ENCODE results near the gene BUB1B. TPM values are rescaled to one million over a fixed set of nuclear protein-coding genes. Genes with fewer than 3 reads are reported as not detected.

Gene BUB1B
- polyA plus RNA-seq, 1 donor (not counting 4 experiments of a cell fraction or from before 2014, with no cell fraction given): 19.7 TPM

DNA sequence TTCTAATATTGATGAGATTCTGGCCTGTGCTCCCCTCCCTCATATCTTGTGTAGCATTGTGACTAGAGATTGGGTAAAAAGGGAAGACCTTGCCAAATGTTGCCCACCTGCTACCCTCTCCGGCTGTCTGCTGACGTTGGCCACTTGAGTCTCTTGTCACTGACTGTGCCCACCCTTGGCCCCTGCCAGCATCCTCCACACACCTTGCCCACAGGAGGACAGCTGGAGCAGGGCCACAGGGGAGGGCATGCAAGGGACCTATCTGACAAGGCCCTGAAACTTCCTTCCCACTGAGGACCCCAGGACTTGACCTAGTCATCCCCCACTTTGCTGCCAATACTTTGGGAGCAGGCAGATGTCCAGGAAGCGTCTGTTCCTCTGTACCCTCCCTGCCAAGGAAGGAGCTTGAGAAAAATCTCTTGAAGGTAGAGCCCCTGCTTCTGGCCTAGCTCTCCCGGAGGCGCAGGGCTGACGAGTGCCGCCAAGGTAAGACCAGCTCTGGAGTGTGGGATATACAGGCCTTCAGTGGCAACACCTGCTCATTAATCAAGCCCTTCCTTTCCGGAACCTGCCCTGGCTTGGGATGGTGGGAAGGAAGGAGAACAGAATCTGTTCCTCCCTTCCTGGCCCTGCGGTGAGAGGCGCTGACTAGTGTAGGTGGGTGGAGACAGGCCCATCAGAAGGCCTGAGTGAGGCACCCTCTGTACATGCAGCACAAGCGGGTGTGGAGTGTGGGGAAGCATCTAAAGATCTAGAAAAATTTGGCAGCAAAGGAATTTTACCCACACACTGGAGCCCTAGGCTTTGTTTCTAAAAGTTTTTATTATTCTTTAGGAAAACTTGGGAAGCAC, 73.1 kb downstream of the BUB1B start:
- FAIRE-seq: peak; percentile 97
- H3K4me2 ChIP-seq (ENCODE audit: control insufficient read depth, extremely low read depth, insufficient read depth, low read depth, low read length): peak overlapping the region; percentile 72
- dilution Hi-C loops (cut with MboI; ENCODE audit: extremely low pct_ligation_motif_present, low sequenced_read_pairs): no loop called here

DNA sequence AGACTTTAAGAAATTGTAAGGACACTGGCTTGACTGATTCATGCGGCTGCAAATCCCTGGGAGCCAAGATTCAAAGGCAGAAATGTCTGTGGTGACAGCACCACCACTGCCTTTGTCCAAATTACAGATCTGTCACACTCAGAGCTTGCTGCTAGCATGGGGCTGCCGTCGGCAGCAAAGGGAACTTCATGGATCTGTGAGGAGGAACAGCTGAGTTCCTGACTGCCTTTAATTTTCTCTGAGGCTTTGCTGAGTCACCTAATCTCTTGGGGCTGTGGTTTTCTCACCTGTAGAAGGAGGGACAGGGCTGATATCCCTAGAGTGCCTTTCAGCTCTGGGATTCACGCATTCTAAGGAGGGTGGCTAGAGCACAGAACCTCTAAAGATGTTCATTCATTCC, 73.9 kb downstream of the BUB1B start:
- no peak for TF ChIP-seq EZH2 (IDR thresholded peaks at IDR 0.05; ENCODE audit: low read length)
- TF ChIP-seq, protein P1, sequence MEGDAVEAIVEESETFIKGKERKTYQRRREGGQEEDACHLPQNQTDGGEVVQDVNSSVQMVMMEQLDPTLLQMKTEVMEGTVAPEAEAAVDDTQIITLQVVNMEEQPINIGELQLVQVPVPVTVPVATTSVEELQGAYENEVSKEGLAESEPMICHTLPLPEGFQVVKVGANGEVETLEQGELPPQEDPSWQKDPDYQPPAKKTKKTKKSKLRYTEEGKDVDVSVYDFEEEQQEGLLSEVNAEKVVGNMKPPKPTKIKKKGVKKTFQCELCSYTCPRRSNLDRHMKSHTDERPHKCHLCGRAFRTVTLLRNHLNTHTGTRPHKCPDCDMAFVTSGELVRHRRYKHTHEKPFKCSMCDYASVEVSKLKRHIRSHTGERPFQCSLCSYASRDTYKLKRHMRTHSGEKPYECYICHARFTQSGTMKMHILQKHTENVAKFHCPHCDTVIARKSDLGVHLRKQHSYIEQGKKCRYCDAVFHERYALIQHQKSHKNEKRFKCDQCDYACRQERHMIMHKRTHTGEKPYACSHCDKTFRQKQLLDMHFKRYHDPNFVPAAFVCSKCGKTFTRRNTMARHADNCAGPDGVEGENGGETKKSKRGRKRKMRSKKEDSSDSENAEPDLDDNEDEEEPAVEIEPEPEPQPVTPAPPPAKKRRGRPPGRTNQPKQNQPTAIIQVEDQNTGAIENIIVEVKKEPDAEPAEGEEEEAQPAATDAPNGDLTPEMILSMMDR (optimal IDR thresholded peaks at IDR 0.05 in 1 of 3, IDR thresholded peaks at IDR 0.05 in 1 of 3, conservative IDR thresholded peaks at IDR 0.05 in 1 of 3; ENCODE audit: extremely low read depth in 1 of 3, insufficient read depth in 2 of 3, low read length in 3 of 3): no peak
- no peaks in the 10 kb centered on the region for H3K9me3 ChIP-seq (ENCODE audit: control insufficient read depth, low read depth, low read length)
- peak overlapping the region in 1 of 3 experiments; percentile 31 for H3K4me3 ChIP-seq (ENCODE audit: control insufficient read depth in 2 of 3, extremely low read depth in 1 of 3, insufficient read depth in 2 of 3, low read depth in 1 of 3, low read length in 3 of 3)
- dilution Hi-C loops (cut with MboI; ENCODE audit: extremely low pct_ligation_motif_present, low sequenced_read_pairs): no loop called here
- H2AFZ ChIP-seq (ENCODE audit: control insufficient read depth, low read length): no peak overlapping the region
- H3K9me1 ChIP-seq (ENCODE audit: control insufficient read depth, extremely low read depth, insufficient read depth, low read length): no peaks in the 10 kb centered on the region
- H3K9ac ChIP-seq (ENCODE audit: control insufficient read depth, extremely low read depth, insufficient read depth, low read length): peak overlapping the region; percentile 39
- H3K36me3 ChIP-seq (ENCODE audit: control insufficient read depth in 2 of 2, extremely low read depth in 1 of 2, insufficient read depth in 2 of 2, low read length in 2 of 2): no peaks in the 10 kb centered on the region
- H3K4me1 ChIP-seq (ENCODE audit: control insufficient read depth, extremely low read depth, insufficient read depth, low read length): peaks cover 70% of the 10 kb centered on the region
- peak overlapping the region; percentile 72 for H3K4me2 ChIP-seq (ENCODE audit: control insufficient read depth, extremely low read depth, insufficient read depth, low read depth, low read length)
- peak; percentile 97 for FAIRE-seq
- no peak for DNase-seq (ENCODE audit: low read depth, low spot score)
- H4K20me1 ChIP-seq (ENCODE audit: control insufficient read depth, extremely low read depth, insufficient read depth, low read length): no peaks in the 10 kb centered on the region
- H3K27ac ChIP-seq (ENCODE audit: control insufficient read depth, insufficient read depth, low read length): peak overlapping the region; percentile 60
- H3K79me2 ChIP-seq (ENCODE audit: control insufficient read depth, insufficient read depth, low read length): no peaks in the 10 kb centered on the region
- H3K27me3 ChIP-seq (ENCODE audit: control insufficient read depth, extremely low read depth, insufficient read depth, low read length): no peaks in the 10 kb centered on the region

More for the DNA sequence above, 73.1 kb downstream of the BUB1B start:
- H3K27me3 ChIP-seq (ENCODE audit: control insufficient read depth, extremely low read depth, insufficient read depth, low read length): no peaks in the 10 kb centered on the region
- H3K9me3 ChIP-seq (ENCODE audit: control insufficient read depth, low read depth, low read length): no peaks in the 10 kb centered on the region
- no peak for DNase-seq (ENCODE audit: low read depth, low spot score)
- H3K9me1 ChIP-seq (ENCODE audit: control insufficient read depth, extremely low read depth, insufficient read depth, low read length): no peaks in the 10 kb centered on the region
- H3K36me3 ChIP-seq (ENCODE audit: control insufficient read depth in 2 of 2, extremely low read depth in 1 of 2, insufficient read depth in 2 of 2, low read length in 2 of 2): no peaks in the 10 kb centered on the region
- no peak overlapping the region for H2AFZ ChIP-seq (ENCODE audit: control insufficient read depth, low read length)
- TF ChIP-seq EZH2 (IDR thresholded peaks at IDR 0.05; ENCODE audit: low read length): no peak
- TF ChIP-seq, protein P1 (optimal IDR thresholded peaks at IDR 0.05 in 1 of 3, IDR thresholded peaks at IDR 0.05 in 1 of 3, conservative IDR thresholded peaks at IDR 0.05 in 1 of 3; ENCODE audit: extremely low read depth in 1 of 3, insufficient read depth in 2 of 3, low read length in 3 of 3): no peak
- peak overlapping the region; percentile 39 for H3K9ac ChIP-seq (ENCODE audit: control insufficient read depth, extremely low read depth, insufficient read depth, low read length)
- peak overlapping the region; percentile 60 for H3K27ac ChIP-seq (ENCODE audit: control insufficient read depth, insufficient read depth, low read length)
- no peaks in the 10 kb centered on the region for H3K79me2 ChIP-seq (ENCODE audit: control insufficient read depth, insufficient read depth, low read length)
- H3K4me3 ChIP-seq (ENCODE audit: control insufficient read depth in 2 of 3, extremely low read depth in 1 of 3, insufficient read depth in 2 of 3, low read depth in 1 of 3, low read length in 3 of 3): peak overlapping the region in 1 of 3 experiments; percentile 31
- H4K20me1 ChIP-seq (ENCODE audit: control insufficient read depth, extremely low read depth, insufficient read depth, low read length): no peaks in the 10 kb centered on the region
- H3K4me1 ChIP-seq (ENCODE audit: control insufficient read depth, extremely low read depth, insufficient read depth, low read length): peaks cover 71% of the 10 kb centered on the region

Measured in keratinocyte (primary cell).